ENCODE results near the gene DDR2. TPM values are rescaled to one million over a fixed set of nuclear protein-coding genes. Genes with fewer than 3 reads are reported as not detected.

Gene DDR2
- total RNA-seq, 1 experiment from 2014 or later: 37.5 TPM

DNA sequence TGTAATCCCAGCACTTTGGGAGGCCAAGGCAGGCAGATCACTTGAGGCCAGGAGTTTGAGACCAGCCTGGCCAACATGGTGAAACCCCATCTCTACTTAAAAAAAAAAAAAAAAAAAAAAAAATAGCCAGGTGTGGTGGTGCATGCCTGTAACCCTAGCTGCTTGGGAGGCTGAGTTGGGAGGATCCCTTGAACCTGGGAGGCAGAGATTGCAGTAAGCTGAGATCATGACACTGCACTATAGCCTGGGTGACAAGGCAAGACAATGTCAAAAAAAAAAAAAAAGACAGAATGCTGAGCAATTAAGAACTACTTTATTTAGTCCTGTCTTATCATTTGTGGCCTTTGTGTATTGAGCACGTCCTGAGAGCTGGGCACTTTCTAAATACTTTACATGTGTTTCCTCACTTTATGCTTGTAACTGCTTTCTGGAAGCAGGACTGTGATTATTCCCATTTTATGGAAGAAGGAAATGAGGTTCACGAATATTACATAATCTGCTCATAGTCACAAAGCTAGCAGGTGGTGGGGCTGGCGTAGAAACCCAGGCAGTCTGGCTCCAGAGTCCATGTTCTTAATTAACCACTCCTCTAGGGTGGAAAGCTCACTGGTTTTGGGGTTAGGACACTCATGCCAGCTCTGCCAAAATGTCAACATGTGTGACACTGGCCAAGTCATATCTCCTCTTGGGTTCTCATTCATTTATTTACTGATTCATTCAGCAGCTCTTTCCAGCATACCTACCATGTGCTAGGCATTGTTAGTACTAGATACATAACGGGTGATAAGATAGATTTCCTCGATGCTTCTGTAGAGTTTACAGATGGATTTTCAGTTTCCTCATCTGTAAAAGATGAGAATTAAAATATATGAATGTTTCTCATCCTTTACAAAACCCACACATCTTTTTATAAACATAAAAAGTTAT, 57.7 kb downstream of the DDR2 start:
- DNase-seq (ENCODE audit: low spot score): no peak
- in situ Hi-C loops (cut with HindIII; ENCODE audit: low sequenced_read_pairs): no loop called here

DNA sequence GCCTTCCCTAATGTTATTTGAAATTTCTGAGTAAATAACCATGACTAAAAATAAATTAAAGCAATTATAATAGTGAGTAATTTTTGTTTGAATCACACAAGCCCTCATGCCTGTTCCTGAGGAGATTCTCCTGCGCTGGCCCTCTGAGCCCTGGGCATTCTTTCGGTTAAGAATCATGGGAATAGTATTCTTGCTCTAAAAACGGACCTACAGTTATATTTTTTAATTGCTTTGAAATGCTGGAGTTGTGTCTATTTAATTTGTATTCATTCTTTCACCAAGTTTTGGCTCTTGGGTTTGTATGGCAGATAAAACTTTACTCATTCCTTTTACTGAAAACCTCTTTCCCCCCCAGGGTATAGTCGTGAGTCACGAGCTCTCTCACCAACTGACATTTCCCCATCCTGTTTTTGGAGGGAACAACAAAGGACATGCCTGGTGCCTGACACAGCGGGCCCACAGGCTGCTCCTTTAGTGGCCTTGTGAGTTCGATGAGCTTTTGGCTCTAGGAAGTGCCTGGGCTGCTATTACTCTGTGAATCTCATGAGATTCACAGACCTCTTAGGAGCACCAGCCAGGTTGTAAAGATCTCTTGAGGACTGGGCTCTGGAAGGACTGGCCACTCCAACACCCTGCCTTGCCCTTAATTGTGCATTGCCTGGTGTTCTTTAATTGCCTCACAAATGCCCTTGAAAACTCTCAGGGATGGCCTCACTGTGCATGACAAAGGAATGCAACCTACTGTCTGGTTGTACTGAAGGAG, 58.6 kb downstream of the DDR2 start:
- DNase-seq (ENCODE audit: low spot score): no peak

DNA sequence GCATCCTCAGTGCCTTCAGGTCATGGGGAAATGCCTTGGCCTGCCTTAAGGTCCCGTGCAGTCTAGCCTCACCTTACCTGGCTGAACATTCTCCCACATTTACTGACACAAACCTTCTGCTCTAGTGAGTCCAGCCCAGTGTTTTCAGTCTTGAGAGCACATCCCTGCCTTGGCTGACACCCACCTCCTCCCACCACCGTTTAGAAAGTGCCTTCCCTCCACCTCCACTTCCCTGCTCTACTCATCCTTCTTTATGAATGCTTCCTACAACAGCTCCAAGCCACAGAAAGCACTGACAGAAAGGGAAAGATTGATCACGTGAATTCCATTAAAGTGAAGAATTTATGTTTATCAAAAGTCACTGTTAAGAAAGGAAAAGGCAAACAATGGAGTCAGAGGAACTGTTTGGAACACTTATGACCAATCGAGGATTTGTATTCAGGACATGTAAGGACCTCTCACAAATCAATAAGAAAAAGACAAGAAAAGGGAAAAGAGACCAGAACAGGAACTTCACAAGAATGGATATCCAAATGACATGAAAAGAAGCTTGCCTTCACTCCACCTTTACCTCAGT, 59.8 kb downstream of the DDR2 start:
- in situ Hi-C loops (cut with HindIII; ENCODE audit: low sequenced_read_pairs): no loop called here
- DNase-seq (ENCODE audit: low spot score): no peak

More for the DNA sequence above, 58.6 kb downstream of the DDR2 start:
- in situ Hi-C loops (cut with HindIII; ENCODE audit: low sequenced_read_pairs): no loop called here

DNA sequence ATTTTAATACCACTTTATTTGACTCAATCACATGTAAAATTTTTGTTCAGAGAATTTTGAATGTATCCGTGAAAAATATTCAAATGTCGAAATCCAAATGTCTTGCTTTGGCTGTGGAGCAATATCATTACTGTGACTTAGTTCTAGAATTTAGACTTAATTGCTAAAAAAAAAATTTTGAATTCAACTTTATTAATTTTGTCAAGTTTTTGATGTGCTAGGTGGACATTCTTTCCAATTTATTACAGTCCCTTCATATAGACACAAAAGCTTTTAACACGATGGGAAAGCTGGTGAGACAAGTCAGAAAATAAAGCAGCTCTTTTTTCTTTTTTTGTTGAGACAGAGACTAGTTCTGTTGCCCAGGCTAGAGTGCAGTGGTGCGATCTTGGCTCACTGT, 62.6 kb downstream of the DDR2 start:
- in situ Hi-C loops (cut with HindIII; ENCODE audit: low sequenced_read_pairs): no loop called here

DNA sequence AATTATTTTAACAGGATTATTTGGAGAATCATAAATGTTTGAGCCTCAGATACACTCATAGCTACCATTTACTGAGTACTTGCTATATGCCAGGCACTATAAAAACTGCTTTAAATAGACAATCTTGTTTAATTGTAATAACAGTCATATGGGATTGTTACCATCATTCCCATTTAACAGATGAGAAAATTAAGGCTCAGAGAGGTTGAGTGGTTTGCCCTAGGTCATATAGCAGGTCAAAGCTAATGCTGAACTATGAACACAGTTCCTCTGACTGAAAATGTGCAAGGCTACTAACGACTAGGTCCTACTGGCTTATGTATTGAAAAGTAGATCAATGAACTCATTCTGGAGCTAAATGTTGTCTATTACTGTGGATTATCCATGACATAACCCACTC, 63.4 kb downstream of the DDR2 start:
- no peak for DNase-seq (ENCODE audit: low spot score)
- in situ Hi-C loops (cut with HindIII; ENCODE audit: low sequenced_read_pairs): no loop called here

More for the DNA sequence above, 62.6 kb downstream of the DDR2 start:
- no peak for DNase-seq (ENCODE audit: low spot score)

DNA sequence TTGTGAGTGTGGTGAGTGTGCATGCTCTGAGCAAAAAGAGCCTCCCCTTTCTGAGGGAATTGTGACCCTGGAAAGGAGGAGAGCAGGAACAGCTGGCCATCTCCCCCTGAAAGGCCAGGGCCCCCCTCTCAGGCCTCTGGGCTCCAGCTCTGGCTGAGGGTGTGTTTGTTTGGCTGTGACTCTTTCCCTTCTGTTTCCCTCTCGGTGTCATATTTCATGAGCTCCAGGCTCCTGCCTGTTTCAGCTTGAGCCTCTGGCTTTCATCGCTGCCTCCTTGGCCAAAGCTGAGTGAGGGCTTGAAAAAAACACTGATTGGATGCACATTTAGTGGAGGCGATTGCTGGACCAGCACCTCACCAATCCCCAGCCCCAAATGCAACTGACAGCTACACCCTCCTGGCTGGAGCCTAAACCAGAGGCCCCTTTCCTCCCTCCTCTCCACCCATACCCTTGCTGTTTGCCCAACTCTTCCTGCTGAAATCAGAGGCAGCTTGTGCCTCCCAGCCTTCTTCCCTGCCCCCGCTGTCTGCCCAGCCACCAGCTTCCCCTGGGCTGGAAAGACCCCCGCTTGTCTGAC, 64.1 kb downstream of the DDR2 start:
- peak; percentile 46 for DNase-seq (ENCODE audit: low spot score)
- in situ Hi-C loops (cut with HindIII; ENCODE audit: low sequenced_read_pairs): no loop called here

DNA sequence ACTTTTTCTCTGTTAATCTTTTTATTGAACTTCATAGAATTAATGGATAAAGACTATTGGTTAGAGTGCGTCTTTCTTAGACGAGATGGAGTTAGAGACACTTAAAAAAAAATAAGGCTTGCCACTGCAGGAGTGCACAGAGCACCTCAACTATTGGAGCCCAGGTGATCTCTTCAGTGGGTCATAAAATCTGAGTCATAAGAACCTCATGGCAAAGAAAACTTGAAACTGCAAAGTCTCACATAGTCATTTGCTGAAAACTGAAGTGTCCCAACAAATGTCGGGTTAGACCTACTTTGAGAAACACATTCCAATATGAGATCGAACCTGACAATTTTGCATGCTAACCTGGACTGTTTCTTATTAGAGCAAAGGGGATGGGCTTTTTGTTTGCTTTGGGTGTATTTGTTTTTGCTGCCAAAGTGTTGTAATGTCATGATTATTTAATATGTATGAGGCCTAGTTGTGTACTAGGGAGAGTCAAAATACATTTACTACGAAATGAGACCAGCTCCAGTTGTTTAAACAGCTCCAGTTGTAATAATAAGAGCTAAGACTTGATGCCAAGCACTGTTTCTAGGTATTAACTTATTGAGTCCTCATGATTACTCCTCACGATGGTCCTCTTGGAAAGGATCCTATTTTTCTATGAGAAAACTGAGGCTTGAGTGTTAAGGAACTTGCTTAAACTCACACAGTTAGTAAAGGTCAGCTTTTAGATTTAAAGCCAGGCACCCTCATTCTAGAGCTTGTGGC, 65.1 kb downstream of the DDR2 start:
- in situ Hi-C loops (cut with HindIII; ENCODE audit: low sequenced_read_pairs): no loop called here
- no peak for DNase-seq (ENCODE audit: low spot score)

DNA sequence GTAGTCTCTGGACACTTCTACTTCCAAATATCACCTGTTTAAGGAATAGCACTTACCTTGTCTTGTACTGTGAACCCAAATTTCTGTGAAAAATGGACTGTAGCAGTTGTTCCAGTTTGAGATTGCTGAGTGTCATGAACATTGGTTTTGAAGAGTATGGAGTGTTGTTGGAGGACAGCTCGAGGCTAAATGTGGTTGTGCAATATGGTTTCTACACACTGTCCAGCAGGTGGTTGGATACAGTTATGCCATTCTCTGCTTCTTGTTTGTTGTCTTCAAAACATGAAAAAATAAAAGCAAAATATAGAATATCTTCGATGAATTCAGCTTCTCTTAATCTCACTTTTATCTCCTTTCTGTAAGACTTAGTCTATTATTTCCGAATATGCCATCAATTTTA, 67.1 kb downstream of the DDR2 start:
- in situ Hi-C loops (cut with HindIII; ENCODE audit: low sequenced_read_pairs): no loop called here

DNA sequence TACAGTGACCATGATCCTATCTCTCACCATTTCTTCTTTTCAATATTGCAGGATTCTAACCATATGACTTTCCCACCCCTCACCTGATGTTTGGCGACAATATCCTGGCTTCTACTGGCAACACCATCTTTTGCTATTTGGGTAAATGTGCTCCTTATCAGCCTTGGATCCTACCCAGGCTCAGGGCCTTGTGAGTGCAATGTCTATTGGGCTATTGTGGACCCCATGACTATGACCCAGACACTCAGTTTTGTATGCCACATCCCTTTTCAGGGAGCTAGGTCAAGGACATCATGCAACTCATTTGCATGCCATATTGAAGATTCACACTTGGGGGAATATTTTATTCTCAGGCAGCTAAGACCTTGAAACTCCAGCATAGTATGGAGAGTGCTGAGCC, 67.9 kb downstream of the DDR2 start:
- no peak for DNase-seq (ENCODE audit: low spot score)
- in situ Hi-C loops (cut with HindIII; ENCODE audit: low sequenced_read_pairs): no loop called here

More for the DNA sequence above, 67.1 kb downstream of the DDR2 start:
- no peak for DNase-seq (ENCODE audit: low spot score)

DNA sequence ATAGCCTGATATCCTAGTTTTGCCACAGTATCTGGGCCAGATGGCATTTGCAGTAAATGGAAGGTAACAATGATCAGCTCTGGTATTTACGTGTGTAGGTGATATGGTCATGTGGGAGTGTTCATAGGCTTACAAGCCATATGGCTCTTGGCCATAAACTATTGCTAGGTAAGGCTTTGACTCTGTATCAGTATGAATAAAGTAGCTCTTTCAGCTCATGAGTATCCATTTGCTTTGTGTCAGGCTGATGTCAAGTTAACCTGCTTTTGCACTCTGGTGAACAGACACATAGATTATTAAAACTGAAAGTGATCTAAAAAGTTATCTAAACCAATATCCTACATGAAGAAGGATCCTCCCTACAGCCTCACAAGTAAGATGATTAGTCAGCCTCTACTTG, 69.0 kb downstream of the DDR2 start:
- in situ Hi-C loops (cut with HindIII; ENCODE audit: low sequenced_read_pairs): no loop called here

DNA sequence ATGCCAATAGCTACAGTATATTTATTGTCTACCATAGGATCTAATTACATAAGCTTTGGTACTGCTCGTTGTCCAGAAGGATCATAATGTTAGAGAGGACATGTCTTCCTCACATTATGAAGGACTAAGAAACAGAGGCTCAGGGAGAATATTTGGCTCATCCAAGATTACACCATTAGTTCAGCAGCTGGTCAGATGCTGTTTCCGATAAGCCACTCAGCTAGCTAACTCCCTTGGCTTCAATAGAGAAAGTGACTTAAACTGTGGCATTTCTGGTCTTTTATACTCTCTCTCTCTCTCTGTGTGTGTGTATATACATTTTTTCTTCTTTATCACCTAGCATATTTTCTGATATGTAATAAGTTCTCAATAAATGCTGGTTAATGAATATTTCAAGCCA, 70.4 kb downstream of the DDR2 start:
- in situ Hi-C loops (cut with HindIII; ENCODE audit: low sequenced_read_pairs): no loop called here

More for the DNA sequence above, 69.0 kb downstream of the DDR2 start:
- no peak for DNase-seq (ENCODE audit: low spot score)

DNA sequence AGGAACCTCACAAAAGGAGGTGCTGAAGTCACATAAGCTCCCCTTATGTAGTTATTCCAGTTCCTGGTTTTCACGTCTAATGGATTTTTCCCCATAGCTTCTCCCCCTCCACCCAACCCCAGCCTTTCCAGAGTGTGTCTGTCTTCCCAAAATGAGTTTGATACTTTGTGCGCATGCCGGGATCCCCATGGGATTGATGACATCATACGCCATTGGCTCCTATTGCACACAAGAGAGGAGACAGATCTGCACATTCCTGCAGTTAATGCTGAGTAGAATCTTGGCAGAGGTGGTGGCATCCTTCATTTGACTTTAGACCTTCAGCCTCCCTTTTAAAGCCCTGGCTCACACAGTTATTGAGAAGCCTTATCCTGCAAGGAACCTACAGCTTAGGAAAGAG, 71.4 kb downstream of the DDR2 start:
- DNase-seq (ENCODE audit: low spot score): no peak
- in situ Hi-C loops (cut with HindIII; ENCODE audit: low sequenced_read_pairs): no loop called here

More for the DNA sequence above, 70.4 kb downstream of the DDR2 start:
- no peak for DNase-seq (ENCODE audit: low spot score)

DNA sequence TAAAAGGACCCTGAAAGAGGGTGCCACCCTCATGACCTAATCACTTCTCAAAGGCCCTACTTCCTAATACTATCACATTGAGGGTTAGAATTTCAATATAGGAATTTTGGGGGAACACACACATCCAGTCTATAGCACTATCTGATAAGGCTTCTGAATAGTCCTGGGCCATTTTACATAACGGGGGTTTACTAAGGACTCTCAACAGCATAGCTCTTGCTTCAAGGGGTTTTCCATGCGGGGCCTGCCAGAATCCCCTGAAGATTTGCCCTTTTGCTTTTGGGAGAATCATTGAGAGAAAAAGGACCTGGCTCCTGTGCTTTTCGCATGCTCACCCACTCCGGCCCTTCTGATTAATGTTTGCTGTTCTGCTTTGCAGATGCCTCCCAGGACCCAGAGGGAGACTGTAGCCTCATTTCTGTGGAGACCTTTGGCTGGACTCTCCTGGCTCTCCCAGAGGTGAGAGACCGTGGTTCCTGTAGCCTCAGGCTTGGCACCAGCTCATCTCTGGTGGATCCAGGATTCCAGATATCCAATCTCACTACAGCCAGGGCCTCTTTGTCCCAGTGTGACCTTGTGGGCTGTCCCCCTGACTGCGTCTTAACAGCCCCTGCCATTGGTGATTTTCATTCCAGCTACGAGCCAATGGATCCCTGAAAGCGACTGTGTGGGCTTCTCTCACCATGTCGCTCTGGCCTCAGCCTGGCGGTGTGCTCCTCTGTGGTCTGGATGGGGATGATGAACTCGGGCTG, 72.6 kb downstream of the DDR2 start:
- no peak for DNase-seq (ENCODE audit: low spot score)
- in situ Hi-C loops (cut with HindIII; ENCODE audit: low sequenced_read_pairs): no loop called here

DNA sequence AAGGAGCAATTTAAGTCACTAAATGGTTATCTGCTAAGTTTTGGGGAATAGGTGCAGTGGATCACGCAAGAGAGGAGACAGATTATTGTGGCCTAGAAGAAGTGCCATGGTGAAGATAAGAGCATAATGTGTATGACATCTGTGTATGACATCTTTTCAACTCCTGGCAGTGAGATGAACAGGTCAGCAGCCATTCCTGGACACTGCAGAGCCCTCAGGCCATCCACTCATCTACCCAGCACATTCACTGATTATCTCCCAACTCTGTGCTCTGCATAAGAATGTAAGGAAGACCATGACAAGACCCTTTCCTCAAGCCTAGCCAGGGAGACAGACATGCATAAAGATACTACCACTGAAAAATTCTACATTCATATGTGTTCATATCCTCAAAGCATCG, 73.7 kb downstream of the DDR2 start:
- in situ Hi-C loops (cut with HindIII; ENCODE audit: low sequenced_read_pairs): no loop called here
- no peak for DNase-seq (ENCODE audit: low spot score)

DNA sequence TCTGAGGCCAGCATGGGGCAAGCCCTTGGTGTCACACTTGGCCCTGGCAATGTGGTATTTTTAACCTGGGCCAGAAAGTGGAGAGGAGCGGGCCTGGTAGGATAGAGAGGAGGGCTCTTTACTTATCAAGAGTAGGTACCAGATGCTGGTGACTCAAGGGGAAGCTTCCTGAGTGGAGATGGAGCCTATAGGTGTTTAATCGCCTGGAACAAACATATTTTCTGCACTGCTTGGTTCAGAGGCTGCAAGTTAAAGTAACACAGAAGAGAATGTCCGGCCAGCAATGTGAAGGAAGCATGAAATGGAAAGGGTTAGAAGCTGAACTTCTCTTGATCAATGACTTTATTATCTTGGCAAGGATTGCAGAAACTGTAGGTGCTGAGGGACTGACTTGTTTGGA, 74.3 kb downstream of the DDR2 start:
- no peak for DNase-seq (ENCODE audit: low spot score)
- in situ Hi-C loops (cut with HindIII; ENCODE audit: low sequenced_read_pairs): no loop called here

DNA sequence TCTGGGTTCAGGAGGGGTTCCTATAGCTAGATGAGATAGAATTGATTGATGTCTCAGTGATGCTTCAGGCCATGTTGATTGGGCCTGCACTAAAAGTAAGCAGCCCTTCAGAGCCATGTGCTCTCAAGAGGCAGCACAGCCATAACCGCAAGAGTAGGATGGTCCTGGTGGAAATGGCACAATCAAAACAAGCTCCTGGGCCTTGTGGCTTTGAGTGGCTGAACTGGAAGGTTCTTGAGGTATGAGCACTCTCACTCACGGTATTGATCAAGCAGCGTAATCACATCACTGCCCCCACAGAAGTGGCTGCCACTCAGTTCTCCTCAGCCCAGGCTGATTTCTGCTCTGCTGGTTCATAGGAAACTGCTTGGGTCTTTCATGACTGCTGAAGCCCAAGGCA, 76.0 kb downstream of the DDR2 start:
- in situ Hi-C loops (cut with HindIII; ENCODE audit: low sequenced_read_pairs): no loop called here
- DNase-seq (ENCODE audit: low spot score): no peak

DNA sequence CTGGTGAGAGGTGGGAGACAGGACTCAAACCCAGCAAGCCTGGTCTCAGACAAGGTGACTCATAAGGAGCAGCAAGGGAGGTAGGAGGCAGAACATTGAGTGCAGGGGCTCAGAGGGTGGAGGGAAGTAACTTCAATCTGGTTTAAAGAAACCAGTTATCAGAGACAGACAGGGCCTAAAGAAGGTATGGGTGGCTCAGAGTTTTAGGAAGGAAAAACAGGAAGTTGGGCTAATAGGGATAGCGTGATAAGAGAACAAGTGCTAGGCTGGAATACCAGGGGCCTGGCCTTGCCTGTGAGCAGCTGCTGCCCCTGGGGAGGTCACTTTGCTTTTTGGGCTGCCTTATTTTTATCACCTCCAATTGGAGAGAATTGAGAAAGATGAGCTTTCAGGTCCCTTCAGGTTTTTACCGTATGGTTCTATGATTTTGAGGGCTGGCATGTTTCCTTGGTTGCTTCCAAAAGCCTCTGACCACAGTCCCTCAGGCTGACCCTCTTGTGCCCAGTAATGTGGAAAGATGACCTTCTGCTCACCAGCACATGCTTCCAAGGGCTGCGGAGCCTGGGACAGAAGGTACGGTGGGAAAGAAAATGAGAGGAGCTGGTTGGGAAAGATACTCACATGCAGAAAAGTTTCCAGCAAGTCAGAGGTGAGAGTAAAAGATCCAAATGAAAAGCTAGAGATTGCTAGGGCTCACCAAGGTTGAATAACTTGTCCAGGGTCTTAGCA, 77.0 kb downstream of the DDR2 start:
- in situ Hi-C loops (cut with HindIII; ENCODE audit: low sequenced_read_pairs): no loop called here
- no peak for DNase-seq (ENCODE audit: low spot score)

DNA sequence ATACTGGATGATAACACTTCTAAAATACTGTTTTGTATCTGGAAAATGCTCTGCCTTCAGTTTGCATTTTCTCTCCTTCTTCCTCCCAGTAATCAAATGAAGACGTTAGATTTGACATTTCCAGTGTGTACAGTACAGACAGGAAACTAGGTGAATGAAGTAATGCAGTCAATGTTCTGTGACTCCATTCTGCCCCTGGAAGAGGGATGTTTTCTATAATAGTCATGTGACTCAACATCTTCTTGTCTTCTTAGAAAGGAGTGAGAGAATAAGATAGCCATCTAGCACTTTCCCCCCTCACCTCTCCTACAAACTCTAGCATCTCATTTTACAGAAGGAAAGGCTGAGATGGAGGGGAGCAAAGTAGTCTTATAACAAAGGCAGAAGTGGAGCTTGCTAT, 77.6 kb downstream of the DDR2 start:
- in situ Hi-C loops (cut with HindIII; ENCODE audit: low sequenced_read_pairs): no loop called here
- DNase-seq (ENCODE audit: low spot score): no peak

Data from G401 (cell line).